Measurements from ENCODE around the gene AKR1C2.
"Not testable (repeated sequence)": the region's sequence is repeated elsewhere in the genome, so short reads cannot be mapped to it uniquely, and the experiment has no call there.

Gene AKR1C2

GRCh38 chr10:5018134-5018533 lies 14.5 kb upstream of the AKR1C2 start:
- Histone ChIP-seq H3K4me3 (ENCODE audit: low read length) (no peak overlapping the region), H3K4me1 (ENCODE audit: insufficient read depth, low read length) (no peaks in the 10 kb centered on the region), H3K27me3 (ENCODE audit: insufficient read depth, low read length) (no peaks in the 10 kb centered on the region), H2AFZ (ENCODE audit: low read depth, low read length) (no peak overlapping the region), H3K36me3 (ENCODE audit: insufficient read depth, low read length) (no peaks in the 10 kb centered on the region), H3K9me3 (ENCODE audit: low read length) (no peaks in the 10 kb centered on the region)

GRCh38 chr10:5014936-5015335 lies 11.3 kb upstream of the AKR1C2 start:
- no peaks in the 10 kb centered on the region for H3K36me3 ChIP-seq (ENCODE audit: insufficient read depth, low read length)
- no peaks in the 10 kb centered on the region for H3K4me1 ChIP-seq (ENCODE audit: insufficient read depth, low read length)
- no peak overlapping the region for H3K4me3 ChIP-seq (ENCODE audit: low read length)
- H2AFZ ChIP-seq (ENCODE audit: low read depth, low read length), result no peak overlapping the region
- H3K9me3 ChIP-seq (ENCODE audit: low read length), result no peaks in the 10 kb centered on the region
- H3K27me3 ChIP-seq (ENCODE audit: insufficient read depth, low read length), result no peaks in the 10 kb centered on the region

- H3K4me3 ChIP-seq (ENCODE audit: low read length); H3K4me1 ChIP-seq (ENCODE audit: insufficient read depth, low read length); H3K36me3 ChIP-seq (ENCODE audit: insufficient read depth, low read length); H3K27me3 ChIP-seq (ENCODE audit: insufficient read depth, low read length); H2AFZ ChIP-seq (ENCODE audit: low read depth, low read length); H3K9me3 ChIP-seq (ENCODE audit: low read length): not testable (repeated sequence)
These were observed 10.7 kb upstream of the AKR1C2 start for GRCh38 chr10:5014200-5014910.

- Histone ChIP-seq H3K27me3 (ENCODE audit: insufficient read depth, low read length) (no peaks in the 10 kb centered on the region), H3K4me3 (ENCODE audit: low read length) (no peak overlapping the region), H3K4me1 (ENCODE audit: insufficient read depth, low read length) (no peaks in the 10 kb centered on the region), H3K9me3 (ENCODE audit: low read length) (no peaks in the 10 kb centered on the region), H2AFZ (ENCODE audit: low read depth, low read length) (no peak overlapping the region), H3K36me3 (ENCODE audit: insufficient read depth, low read length) (no peaks in the 10 kb centered on the region)
These were observed 9.7 kb upstream of the AKR1C2 start for GRCh38 chr10:5013385-5013784.

- Histone ChIP-seq H3K4me1 (ENCODE audit: insufficient read depth, low read length) (no peaks in the 10 kb centered on the region), H2AFZ (ENCODE audit: low read depth, low read length) (no peak overlapping the region), H3K36me3 (ENCODE audit: insufficient read depth, low read length) (no peaks in the 10 kb centered on the region), H3K9me3 (ENCODE audit: low read length) (no peaks in the 10 kb centered on the region), H3K4me3 (ENCODE audit: low read length) (no peak overlapping the region), H3K27me3 (ENCODE audit: insufficient read depth, low read length) (no peaks in the 10 kb centered on the region)
These were observed 8.9 kb upstream of the AKR1C2 start for GRCh38 chr10:5012595-5012994.

- H2AFZ ChIP-seq (ENCODE audit: low read depth, low read length); H3K9me3 ChIP-seq (ENCODE audit: low read length); H3K4me3 ChIP-seq (ENCODE audit: low read length); H3K27me3 ChIP-seq (ENCODE audit: insufficient read depth, low read length); H3K36me3 ChIP-seq (ENCODE audit: insufficient read depth, low read length); H3K4me1 ChIP-seq (ENCODE audit: insufficient read depth, low read length): not testable (repeated sequence)
These were observed 7.7 kb upstream of the AKR1C2 start for GRCh38 chr10:5011392-5011791.

- not testable (repeated sequence) for H2AFZ ChIP-seq (ENCODE audit: low read depth, low read length); H3K9me3 ChIP-seq (ENCODE audit: low read length); H3K4me1 ChIP-seq (ENCODE audit: insufficient read depth, low read length); H3K4me3 ChIP-seq (ENCODE audit: low read length); H3K27me3 ChIP-seq (ENCODE audit: insufficient read depth, low read length); H3K36me3 ChIP-seq (ENCODE audit: insufficient read depth, low read length)
These were observed 6.4 kb upstream of the AKR1C2 start for GRCh38 chr10:5010043-5010442.

GRCh38 chr10:5008857-5009548 lies 5.3 kb upstream of the AKR1C2 start:
- H3K9me3 ChIP-seq (ENCODE audit: low read length); H3K4me1 ChIP-seq (ENCODE audit: insufficient read depth, low read length); H3K4me3 ChIP-seq (ENCODE audit: low read length); H3K27me3 ChIP-seq (ENCODE audit: insufficient read depth, low read length); H3K36me3 ChIP-seq (ENCODE audit: insufficient read depth, low read length); H2AFZ ChIP-seq (ENCODE audit: low read depth, low read length): not testable (repeated sequence)

GRCh38 chr10:5004501-5004900 lies 844 bp upstream of the AKR1C2 start:
- H3K4me3 ChIP-seq (ENCODE audit: low read length); H3K36me3 ChIP-seq (ENCODE audit: insufficient read depth, low read length); H2AFZ ChIP-seq (ENCODE audit: low read depth, low read length); H3K27me3 ChIP-seq (ENCODE audit: insufficient read depth, low read length); H3K4me1 ChIP-seq (ENCODE audit: insufficient read depth, low read length); H3K9me3 ChIP-seq (ENCODE audit: low read length): not testable (repeated sequence)

GRCh38 chr10:5004030-5004385 lies 351 bp upstream of the AKR1C2 start:
- H3K9me3 ChIP-seq (ENCODE audit: low read length); H3K4me1 ChIP-seq (ENCODE audit: insufficient read depth, low read length); H3K36me3 ChIP-seq (ENCODE audit: insufficient read depth, low read length); H3K4me3 ChIP-seq (ENCODE audit: low read length); H3K27me3 ChIP-seq (ENCODE audit: insufficient read depth, low read length); H2AFZ ChIP-seq (ENCODE audit: low read depth, low read length): not testable (repeated sequence)

GRCh38 chr10:5002013-5002727 lies 1.5 kb downstream of the AKR1C2 start:
- no peaks in the 10 kb centered on the region for H3K9me3 ChIP-seq (ENCODE audit: low read length)
- no peaks in the 10 kb centered on the region for H3K4me1 ChIP-seq (ENCODE audit: insufficient read depth, low read length)
- H3K36me3 ChIP-seq (ENCODE audit: insufficient read depth, low read length), result no peaks in the 10 kb centered on the region
- no peak overlapping the region for H3K4me3 ChIP-seq (ENCODE audit: low read length)
- H2AFZ ChIP-seq (ENCODE audit: low read depth, low read length), result no peak overlapping the region
- H3K27me3 ChIP-seq (ENCODE audit: insufficient read depth, low read length), result no peaks in the 10 kb centered on the region

- no peaks in the 10 kb centered on the region for H3K9me3 ChIP-seq (ENCODE audit: low read length)
- no peak overlapping the region for H2AFZ ChIP-seq (ENCODE audit: low read depth, low read length)
- no peak overlapping the region for H3K4me3 ChIP-seq (ENCODE audit: low read length)
- H3K36me3 ChIP-seq (ENCODE audit: insufficient read depth, low read length), result no peaks in the 10 kb centered on the region
- H3K4me1 ChIP-seq (ENCODE audit: insufficient read depth, low read length), result no peaks in the 10 kb centered on the region
- H3K27me3 ChIP-seq (ENCODE audit: insufficient read depth, low read length), result no peaks in the 10 kb centered on the region
These were observed 5.0 kb downstream of the AKR1C2 start for GRCh38 chr10:4998671-4999070.

GRCh38 chr10:4994260-4994659 lies 9.4 kb downstream of the AKR1C2 start:
- H2AFZ ChIP-seq (ENCODE audit: low read depth, low read length); H3K4me1 ChIP-seq (ENCODE audit: insufficient read depth, low read length); H3K27me3 ChIP-seq (ENCODE audit: insufficient read depth, low read length); H3K36me3 ChIP-seq (ENCODE audit: insufficient read depth, low read length); H3K4me3 ChIP-seq (ENCODE audit: low read length); H3K9me3 ChIP-seq (ENCODE audit: low read length): not testable (repeated sequence)
